Epithelial cell of esophagus (primary cell): ENCODE measurements around the gene CHD5.

Source experiments
- DNase-seq: peaks from one replicate; pipeline ENCODE4 v3.0.0; 2010; ENCODE audit warnings: low read depth
- H3K4me3 ChIP-seq: 2 replicates; pipeline ENCODE4 v1.5.1; 2011; ENCODE audit warnings: mild to moderate bottlenecking, low read length, control low read depth
- TF ChIP-seq, protein P1 (sequence below): IDR thresholded peaks from 2 replicates; pipeline ENCODE4 v1.5.1; 2011; ENCODE audit warnings: low read depth, mild to moderate bottlenecking, low read length, control low read depth, inconsistent platforms; ENCODE audit not compliant: insufficient read depth; ENCODE audit errors: missing control alignments

CHD5 gene

DNA sequence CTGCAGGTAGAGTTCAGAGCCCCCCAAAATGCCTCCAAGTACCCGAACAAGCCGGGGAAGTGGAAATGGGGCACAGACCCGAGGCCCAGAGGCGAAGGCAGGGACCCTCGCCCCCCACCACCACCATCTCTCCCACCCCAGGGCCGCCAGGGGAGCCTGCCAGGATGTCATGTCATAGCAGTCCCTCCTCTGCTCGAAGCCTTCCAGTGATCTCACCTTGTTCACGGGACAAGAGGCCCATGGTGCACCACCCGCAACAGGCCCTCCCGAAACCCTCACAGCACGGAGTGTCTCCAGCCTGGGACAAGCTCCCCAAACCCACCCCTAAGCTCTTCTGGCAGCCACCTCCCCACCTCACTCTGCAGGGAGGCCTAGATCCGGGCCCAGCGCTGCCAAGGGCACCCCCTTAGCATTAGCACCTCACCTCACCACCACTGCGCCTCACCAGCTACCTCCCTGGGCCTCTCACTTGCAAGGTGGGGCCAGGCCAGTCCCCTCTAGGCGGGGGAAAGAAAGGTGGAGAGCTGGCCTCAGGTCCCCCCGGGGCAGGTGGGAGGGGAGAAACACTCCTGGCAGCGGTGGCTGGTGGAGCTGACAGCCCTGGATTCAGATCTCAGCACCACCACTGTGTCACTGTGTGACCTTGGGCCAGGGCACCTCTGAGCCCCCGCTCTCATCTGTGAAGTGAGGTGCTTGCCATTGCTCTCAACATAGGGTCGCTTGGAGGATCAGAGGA lies 13.3 kb downstream of the CHD5 start:
- H3K4me3 ChIP-seq, result no peak overlapping the region
- no peak for DNase-seq

DNA sequence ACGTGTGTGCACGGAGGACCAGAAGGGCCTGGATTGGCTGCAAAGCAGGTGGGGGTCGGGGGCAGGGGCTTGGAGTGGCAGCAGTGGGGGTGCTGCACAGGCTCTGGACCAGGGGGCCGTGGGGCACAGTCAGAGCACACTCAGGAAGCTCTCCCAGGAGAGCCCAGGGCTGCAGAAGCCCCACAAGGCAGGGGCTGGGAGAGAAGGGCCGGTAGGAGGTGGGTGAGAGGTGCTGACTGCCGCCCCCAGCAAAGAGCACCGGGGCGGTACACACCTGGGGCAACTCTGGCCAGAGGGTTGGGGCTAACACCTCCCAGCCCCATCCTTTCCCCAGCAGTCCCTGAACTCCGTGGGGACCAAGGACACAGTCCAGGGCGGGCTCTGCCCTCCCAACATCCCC lies 13.9 kb downstream of the CHD5 start:
- H3K4me3 ChIP-seq, result no peak overlapping the region
- TF ChIP-seq, protein P1, sequence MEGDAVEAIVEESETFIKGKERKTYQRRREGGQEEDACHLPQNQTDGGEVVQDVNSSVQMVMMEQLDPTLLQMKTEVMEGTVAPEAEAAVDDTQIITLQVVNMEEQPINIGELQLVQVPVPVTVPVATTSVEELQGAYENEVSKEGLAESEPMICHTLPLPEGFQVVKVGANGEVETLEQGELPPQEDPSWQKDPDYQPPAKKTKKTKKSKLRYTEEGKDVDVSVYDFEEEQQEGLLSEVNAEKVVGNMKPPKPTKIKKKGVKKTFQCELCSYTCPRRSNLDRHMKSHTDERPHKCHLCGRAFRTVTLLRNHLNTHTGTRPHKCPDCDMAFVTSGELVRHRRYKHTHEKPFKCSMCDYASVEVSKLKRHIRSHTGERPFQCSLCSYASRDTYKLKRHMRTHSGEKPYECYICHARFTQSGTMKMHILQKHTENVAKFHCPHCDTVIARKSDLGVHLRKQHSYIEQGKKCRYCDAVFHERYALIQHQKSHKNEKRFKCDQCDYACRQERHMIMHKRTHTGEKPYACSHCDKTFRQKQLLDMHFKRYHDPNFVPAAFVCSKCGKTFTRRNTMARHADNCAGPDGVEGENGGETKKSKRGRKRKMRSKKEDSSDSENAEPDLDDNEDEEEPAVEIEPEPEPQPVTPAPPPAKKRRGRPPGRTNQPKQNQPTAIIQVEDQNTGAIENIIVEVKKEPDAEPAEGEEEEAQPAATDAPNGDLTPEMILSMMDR, result no peak
- DNase-seq, result no peak

More for the DNA sequence above, 13.3 kb downstream of the CHD5 start:
- TF ChIP-seq, protein P1, result no peak

DNA sequence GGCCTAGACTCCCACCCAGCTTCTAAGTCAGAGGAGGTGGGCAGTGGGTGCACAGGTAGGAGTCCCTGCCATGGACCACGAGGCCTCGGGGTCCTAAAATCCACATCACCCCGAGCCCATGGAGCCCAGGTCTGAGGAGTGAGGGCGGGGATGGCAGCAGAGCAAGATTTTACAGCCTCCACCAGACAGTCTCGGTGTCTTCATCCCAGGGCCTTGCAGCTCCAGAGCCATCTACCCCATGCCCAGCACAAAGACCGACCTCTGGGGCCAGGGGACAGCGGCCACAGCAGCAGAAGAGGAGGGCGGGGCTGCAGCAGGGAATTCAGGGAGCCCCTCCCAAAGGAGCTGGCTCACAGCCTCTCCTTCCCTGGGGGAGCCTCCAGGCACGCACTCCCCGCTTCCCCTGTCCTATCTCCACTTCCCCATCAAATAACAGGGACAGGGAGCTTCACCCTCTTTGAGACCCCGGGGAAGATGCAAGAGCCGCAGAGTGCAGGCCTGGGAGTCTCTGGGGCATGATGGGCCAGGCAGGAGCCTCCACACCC lies 14.6 kb downstream of the CHD5 start:
- no peak overlapping the region for H3K4me3 ChIP-seq
- DNase-seq, result no peak
- TF ChIP-seq, protein P1, result no peak

DNA sequence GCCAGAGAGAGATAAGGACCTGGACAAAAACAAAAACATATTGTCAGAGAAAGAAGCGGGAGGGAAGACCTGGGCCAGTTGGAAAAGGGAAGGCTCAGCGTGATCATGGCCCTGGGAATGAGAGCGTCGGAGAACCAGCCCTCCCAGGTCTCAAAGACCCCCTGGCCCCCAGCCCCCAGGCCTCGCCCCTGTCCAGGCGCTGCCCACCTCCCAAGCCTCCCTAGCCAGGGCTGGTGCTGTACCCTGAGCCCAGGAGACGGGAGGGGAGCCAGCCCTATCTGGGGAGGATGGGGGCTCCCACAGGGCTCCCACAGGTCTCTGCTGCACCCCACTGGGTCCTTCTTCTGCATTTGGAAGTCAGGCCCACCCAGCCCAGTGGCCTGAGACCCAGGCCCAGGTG lies 15.1 kb downstream of the CHD5 start:
- TF ChIP-seq, protein P1, result no peak
- H3K4me3 ChIP-seq, result no peak overlapping the region
- no peak for DNase-seq

DNA sequence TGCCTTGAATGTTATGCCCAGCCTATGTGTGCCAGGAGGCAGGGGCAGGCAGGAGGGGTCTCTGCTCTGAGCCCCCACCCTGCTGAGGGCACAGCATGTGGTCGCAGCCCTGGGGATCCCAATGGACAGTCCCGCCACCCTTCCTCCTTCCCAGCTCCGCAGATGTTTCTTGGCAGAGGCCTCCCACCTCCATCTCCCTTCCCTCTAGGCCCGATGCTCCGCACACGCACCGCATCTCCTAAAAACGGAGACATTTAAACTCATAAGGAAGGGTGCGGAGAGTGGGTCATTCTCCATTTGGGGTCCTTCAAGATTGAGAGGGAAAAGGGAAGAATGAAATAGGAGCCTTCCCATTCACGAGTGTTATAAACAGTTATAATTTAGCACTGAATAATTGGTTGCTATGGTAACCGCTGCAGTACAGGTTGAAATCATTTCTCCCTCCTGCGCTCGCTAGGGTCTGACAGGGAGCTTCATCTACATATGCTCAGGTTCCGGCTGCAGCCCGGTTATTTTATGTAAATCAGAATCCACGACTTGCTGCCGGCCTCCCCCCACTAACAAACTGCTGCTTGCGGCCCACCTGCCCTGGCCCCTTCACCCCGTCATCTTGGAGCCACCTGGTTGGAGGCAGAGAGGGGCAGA lies 16.0 kb downstream of the CHD5 start:
- DNase-seq, result no peak
- H3K4me3 ChIP-seq, result no peak overlapping the region
- TF ChIP-seq, protein P1, result no peak

DNA sequence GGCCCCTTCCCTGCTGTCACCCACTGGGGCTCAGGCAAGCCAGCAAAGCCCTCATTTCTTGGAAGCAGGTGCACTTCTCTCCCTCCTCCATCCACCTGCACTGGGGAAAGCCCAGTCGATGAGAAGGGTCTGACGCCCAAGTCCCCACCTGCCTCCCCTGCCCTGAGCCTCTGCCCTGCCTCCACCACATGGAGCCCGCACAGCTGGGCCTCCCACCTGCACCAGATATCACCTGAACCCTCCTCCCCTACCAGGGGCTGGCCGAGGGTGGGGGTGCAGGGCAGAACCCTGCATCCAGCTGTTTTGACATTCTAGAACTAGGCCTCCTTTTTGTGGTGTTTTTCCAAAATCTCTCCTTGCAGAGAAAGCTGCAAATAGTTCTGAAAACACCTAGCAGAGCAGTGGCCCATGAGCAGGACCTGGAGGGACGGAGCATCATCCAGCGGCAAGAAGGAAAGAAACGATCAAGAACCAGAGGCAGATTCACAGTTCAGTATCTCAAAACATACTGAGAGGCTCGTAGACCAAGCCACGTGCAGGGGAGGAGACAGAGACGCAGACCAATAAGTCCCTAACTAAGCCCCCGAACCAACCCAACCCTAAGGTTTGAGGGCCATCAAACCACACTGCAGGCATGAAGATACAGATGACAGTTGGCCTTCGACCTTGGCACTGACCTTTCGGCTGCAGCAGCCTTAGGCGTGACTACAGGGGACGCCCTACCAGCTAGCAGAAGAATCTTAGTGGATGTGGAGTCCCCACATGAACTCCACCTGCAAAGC lies 16.7 kb downstream of the CHD5 start:
- H3K4me3 ChIP-seq, result no peak overlapping the region
- no peak for DNase-seq
- TF ChIP-seq, protein P1, result no peak
